SHP77 treated with DMSO at 0.1 percent for 48 hours (cell line): ENCODE results near the gene SBF2.

Experiments used
- DNase-seq: peaks from one replicate; lab custom pipeline; 2025; lab: John Stamatoyannopoulos, UW

Gene SBF2

GRCh38 chr11:9806946-9807687, 486.9 kb downstream of the SBF2 start:
- no peak for DNase-seq

DNA sequence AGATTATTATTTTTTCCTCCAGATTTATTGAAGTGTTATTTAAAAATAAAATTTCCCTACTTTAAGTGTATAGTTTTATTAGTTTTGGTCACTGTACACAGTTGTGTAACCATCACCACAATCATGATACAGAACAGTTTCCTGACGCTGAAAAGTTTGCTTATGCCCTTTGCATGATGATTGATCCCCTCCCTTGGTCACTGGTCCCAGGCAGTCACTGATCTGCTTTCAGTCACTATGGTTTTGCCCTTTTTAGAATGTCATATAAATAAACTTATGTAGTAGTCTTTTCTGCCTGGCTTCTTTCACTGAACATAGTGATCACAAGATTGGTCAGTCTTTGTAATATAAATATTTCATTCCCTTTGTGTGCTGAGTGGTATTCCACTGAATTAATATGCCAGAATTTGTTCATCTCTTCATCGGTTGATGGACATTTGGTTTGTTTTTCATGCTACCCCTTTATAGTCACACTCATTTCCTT, 489.6 kb downstream of the SBF2 start:
- no peak for DNase-seq

DNA sequence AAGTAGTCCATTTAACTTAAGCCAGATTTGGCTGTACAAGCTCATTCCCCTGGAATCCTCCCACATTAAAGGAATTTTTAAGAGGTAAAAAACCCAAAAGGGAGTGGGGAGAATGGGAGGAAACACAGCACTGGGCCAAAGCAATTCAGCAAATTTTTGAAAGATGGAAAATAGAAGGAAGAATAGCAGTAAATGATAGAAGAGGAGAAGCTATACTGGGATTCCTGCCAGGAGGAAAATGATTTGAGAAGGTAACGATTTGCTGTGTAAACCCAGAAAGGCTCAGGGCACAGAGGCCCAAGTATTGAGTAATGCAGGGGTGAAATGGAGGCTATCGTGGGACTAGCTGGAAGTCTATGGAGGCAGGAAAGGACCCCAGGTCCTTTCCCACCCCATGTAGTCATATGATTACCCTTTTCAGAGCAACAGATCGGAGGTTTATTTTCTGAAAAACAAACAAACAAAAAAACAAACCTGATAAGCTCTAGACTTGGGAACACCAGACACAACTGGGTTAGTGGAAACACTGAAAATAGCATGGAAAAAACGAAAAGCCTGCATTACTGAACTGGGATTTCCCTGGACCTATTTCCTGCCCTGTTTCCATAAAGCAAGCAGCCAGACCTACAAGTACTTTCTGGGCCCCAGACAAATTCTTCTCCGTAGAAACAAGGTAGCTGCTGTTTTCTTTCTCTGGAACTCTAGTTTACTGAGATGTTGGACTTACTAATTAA, 490.2 kb downstream of the SBF2 start:
- DNase-seq, result no peak

GRCh38 chr11:9802291-9802861, 491.6 kb downstream of the SBF2 start:
- DNase-seq, result no peak

DNA sequence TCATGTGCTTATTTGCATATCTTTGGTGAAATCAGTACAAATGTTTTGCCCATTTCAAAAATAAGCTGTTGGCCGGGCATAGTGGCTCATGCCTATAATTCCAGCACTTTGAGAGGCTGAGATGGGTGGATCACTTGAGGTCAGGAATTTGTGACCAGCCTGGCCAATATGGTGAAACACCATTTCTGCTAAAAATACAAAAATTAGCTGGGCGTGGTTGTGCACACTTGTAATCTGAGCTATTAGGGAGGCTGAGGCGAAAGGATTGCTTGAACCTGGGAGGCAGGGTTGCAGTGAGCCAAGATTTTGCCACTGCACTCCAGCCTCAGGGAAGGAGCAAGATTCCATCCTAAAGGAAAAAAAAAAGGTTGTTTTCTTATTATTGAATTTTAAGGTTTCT, 494.1 kb downstream of the SBF2 start:
- no peak for DNase-seq

- no peak for DNase-seq
These were observed 496.7 kb downstream of the SBF2 start for GRCh38 chr11:9797300-9797699.

DNA sequence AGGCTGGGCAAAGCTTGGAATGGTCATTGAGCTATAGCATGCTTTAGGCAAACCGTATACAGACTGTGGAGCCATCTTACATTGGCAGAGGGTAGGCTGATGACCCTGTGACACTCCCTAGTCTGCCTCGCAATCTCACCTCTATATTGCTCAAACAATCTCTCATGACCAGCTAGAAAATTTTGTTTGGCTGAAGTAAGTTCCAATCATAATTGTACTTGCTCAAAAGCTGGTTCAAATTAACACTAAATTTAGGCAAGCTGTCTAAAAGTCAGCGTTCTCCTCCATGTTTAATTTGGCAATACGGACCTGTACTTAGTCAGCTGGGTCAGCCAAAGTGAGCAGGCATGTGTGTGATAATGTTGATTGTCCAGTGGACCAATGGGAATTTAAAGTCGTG, 497.2 kb downstream of the SBF2 start:
- no peak for DNase-seq

DNA sequence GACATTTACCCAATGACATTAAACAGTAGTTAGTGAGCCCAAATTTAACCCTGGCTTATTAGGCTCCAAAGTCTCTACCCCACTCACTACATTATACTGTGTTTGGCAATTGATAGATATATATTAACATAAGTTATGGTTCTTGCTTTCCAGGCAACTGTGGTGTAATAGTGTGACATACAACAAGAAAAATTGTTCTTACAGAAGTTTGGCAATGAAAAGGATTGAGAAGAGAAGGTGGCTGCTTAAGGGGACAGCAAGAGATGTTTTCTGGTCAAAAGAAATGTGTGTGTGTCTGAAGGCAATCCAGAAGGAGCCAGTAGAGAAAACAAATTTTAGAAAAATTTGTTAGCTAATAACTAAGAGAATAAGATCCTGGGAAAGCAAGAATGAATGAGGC, 497.8 kb downstream of the SBF2 start:
- no peak for DNase-seq

GRCh38 chr11:9790703-9791102, 503.3 kb downstream of the SBF2 start:
- no peak for DNase-seq

DNA sequence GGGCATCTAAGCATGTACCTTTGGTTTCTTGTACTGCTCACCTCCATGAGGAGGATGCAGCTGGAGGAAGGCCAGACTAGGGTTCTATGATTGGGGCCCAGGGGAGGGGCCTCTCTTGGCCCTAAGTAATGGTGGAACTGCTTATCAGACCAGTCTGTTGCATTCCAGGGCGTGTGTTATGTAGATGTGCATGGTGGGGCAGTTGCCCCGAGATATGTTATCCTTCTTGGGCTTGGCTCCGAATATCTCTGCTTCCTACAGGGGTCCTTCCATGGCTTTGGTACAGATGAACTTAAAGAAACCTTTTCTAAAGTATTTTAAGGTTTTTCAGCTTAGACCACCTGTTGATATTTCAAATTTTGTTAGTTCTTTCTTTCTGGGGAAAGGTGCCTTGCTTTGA, 504.1 kb downstream of the SBF2 start:
- no peak for DNase-seq

DNA sequence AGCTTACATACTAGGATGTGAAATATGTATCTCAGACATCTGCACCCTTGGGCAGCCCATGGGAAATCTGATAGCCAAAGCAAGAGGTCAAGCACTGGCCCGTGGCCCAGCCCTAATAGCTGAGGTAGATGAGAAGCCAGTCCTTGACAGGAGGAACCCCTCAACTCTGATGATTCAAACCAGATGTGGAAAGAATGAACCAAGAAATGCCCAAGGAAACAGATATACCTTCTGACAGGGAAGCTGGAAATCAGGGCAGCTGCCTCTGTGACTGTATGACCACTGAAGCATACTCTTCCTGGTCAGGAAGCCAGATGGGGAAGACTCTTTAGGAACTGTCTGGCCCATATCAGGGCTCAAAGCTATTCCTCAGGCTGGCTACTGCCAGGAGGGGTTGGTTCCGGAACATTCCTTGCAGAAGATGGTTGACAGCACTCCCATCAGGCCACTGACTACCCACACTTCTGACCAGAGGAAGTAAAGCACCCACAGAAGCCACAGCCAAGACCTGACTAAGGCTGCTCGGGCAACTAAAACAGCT, 506.0 kb downstream of the SBF2 start:
- DNase-seq, result no peak

DNA sequence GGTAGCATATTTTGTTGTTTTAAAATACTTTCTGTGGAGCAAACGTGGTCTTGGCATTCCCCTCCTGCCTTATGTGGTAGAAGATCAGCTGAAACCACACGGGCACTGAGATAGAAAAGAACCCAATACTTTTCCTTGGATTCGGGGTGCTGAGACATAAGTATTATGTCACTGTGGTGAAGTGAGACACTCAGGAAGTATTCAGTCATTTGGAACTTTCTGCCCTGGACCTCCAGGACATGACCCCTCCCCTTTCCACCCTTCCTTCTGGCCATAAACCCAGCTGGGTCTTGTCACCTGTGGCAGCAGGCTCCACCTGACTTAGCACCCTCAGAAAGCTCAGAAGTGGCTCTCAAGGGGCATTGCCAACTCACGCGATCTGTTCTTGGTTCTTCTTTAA, 506.8 kb downstream of the SBF2 start:
- DNase-seq, result no peak

DNA sequence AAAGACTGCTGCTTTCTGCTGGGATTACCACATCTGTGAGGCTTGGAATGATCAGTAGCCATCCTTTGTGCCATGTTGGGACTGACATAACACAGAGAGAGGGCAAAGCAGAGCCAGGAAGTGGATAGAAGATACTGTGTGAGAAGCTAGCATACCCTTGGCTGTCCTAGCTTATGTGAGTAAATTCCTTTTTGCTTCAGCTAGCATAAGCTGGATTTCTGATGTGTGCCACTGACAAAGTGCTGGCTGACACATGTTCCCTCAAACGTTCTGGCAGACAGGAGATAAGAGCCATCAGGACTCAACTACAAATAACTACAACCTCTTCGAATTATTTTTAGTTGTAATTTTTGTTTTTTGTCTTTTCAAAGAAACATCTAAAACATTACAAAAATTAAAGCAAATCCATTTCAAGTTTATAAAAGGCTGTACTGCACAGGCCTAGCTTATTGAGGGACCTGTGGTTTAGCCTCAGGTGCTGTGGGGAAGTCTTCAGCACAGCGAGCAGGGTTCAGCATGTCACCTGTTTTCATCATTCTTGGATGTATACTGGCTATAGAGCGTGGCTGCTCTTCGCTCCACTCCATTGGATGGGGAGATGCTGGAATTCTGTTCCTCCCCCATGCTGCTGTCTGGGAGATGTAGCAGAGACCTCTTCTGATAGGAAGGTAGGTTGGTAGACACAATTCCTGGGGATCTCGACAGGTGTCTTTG, 509.3 kb downstream of the SBF2 start:
- DNase-seq, result no peak

DNA sequence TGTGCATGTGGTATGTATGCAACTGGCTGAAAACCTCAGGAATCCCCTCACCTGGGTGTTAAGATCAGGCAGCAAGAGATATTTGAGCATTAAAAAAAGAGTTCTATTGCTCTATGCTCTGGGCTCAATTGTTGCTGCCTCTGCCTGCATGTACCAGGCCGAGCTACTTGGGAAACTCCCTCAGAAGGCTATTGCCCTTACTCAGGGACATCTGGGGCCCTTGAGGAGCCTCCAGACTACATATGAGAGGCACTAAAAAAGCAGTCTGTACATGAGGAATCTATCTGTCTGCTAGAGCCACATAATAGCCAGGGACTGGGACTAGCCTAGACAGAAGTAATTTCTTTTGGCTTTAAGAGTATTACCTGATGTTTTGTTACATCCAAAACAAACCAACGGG, 510.0 kb downstream of the SBF2 start:
- DNase-seq, result no peak

GRCh38 chr11:9780929-9781328, 513.1 kb downstream of the SBF2 start:
- DNase-seq, result no peak

- DNase-seq, result no peak
These were observed 516.5 kb downstream of the SBF2 start for GRCh38 chr11:9777525-9777924.

GRCh38 chr11:9777066-9777465, 517.0 kb downstream of the SBF2 start:
- DNase-seq, result no peak

DNA sequence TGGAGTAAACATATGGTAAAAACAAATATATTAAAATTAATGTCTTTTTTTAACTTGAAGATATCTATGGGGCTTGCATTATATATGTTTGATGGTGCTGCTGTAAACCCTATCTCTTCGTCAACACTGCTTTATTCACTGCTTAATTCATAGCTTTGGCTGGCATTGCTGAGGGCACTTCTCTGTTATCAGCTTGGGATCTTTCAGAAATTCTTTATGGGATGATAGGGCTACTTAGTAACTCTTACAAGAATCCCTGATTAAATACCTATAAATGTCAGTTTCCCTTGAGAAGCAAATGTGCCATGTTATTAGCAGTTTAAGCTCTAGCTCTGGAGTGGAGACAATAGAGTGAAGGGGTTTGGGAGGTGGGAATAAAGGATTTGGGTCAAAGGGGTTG, 517.8 kb downstream of the SBF2 start:
- DNase-seq, result no peak

DNA sequence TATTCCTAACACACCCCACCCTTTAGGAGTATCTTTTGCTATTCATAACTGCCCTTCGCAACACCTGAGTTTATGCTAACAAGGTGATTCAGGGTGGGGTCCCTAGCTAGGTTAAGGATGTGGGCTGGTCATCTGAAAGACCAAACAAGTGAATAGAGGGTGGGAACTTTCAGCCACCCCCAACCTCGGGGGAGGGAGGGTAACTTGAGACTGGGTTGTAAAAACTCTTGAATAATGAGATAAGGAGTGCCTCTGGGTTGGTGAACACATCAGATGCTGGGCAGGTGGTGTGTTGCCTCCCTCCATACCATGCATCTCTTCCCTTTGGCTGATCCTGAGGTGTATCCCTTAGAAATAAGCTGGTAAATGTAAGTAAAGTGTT, 518.6 kb downstream of the SBF2 start:
- DNase-seq, result no peak

DNA sequence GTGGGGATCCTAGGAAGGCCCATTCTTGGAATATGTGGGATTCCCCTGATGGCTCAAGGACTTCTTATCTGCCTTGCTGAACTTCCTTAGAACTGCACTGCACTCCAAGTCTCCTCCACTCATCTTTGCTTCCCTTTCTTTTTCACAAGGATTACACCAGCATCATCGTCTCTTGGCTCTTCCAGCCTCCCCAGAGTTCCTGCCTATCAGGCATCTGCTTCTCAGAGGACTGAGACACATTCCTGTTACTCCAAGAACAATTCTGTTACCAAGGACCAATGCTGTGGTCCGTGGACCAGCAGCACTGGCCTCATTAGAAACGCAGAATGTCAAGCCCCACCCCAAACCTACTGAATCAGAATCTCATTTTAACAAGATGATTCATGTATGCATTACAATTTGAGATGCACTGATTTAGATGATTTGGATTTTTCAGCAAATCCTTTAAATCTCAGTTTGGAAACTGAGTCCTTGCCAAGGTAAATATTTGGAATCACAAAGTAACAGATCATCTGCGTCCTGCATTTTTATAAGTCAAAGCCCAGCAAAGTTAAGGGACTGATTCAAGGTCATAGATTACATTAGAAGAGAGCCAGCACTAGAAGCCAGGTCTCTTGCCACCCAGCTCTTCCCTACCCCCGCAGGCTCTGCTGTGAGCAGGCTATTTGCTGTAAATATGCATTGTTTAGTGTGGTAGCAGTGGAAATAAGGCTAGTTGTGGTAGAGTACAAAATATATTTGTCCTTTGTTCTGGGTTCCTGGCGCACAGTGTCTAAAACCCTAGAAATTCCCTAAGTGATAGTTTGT, 519.2 kb downstream of the SBF2 start:
- no peak for DNase-seq

GRCh38 chr11:9774109-9774508, 519.9 kb downstream of the SBF2 start:
- DNase-seq, result no peak

GRCh38 chr11:9773524-9773923, 520.5 kb downstream of the SBF2 start:
- DNase-seq, result no peak
